ENCODE data around the gene KIAA1328. TPM values are rescaled to one million over a fixed set of nuclear protein-coding genes. Genes with fewer than 3 reads are reported as not detected.

Gene KIAA1328
- total RNA-seq, result 10 to 100 TPM; 19.6 to 21.1 TPM
- 1 to 10 TPM; 2.0 to 6.0 TPM for polyA plus RNA-seq
- long read RNA-seq, donor 1, full-length matches to known transcripts, result 6 of 42 reads
- long read RNA-seq, donor 1, partial matches to known transcripts, result 10 of 42 reads
- long read RNA-seq, donor 1, other reads (novel, unspliced or antisense), result 26 of 42 reads
- long read RNA-seq, donor 2, partial matches to known transcripts, result 1 of 11 reads
- long read RNA-seq, donor 2, other reads (novel, unspliced or antisense), result 10 of 11 reads

GRCh38 chr18:36828630-36829361 lies at the start of gene KIAA1328, which contains the start of gene TPGS2:
Gene KIAA1328 (plus strand): TSS chr18:36829127. CDS start chr18:36829139, 12 bp downstream.
Gene TPGS2 (minus strand): TSS chr18:36829002. CDS start chr18:36828767, 235 bp downstream.
- 0 to 1% methylated on average over 61 to 83 of the region's 83 CpGs for WGBS, 2 donors
- Histone ChIP-seq H3K27me3 (ENCODE audit: control insufficient read depth in 1 of 2, insufficient read depth in 2 of 2, low read length in 1 of 2) (no peaks in the 10 kb centered on the region), H3K36me3 (ENCODE audit: control insufficient read depth in 1 of 2, insufficient read depth in 2 of 2, low read length in 1 of 2) (no peaks in the 10 kb centered on the region), H3K27ac (ENCODE audit: low read depth in 1 of 2, low read length in 2 of 2) (peak within 1 kb of the TSS in 1 of 2 donors; percentile 53), H3K4me1 (ENCODE audit: control insufficient read depth in 1 of 2, insufficient read depth in 2 of 2, low read length in 2 of 2) (no peaks in the 10 kb centered on the region), H3K4me3 (ENCODE audit: low read length in 2 of 2) (peak within 1 kb of the TSS; percentile 56 to 68), H3K9me3 (ENCODE audit: control insufficient read depth, low read length) (no peaks in the 10 kb centered on the region)
- intact Hi-C loops (cut with DNase I), result no loop called here
- DNase-seq (peak; percentile 93 to 95), ATAC-seq (ENCODE audit: low FRiP score) (peak; percentile 97)

- intact Hi-C loops (cut with DNase I), result no loop called here
- no peak for DNase-seq
- H3K36me3 ChIP-seq (ENCODE audit: control insufficient read depth in 1 of 2, insufficient read depth in 2 of 2, low read length in 1 of 2), result peaks cover 0 to 6% of the 10 kb centered on the region in 2 donors
- no peak for ATAC-seq (ENCODE audit: low FRiP score)
- H3K9me3 ChIP-seq (ENCODE audit: control insufficient read depth, low read length), result no peaks in the 10 kb centered on the region
- H3K27ac ChIP-seq (ENCODE audit: low read depth in 1 of 2, low read length in 2 of 2), result no peak overlapping the region
- 81 to 87% methylated on average over 2 of the region's 2 CpGs for WGBS, 2 donors
- H3K27me3 ChIP-seq (ENCODE audit: control insufficient read depth in 1 of 2, insufficient read depth in 2 of 2, low read length in 1 of 2), result no peaks in the 10 kb centered on the region
- H3K4me3 ChIP-seq (ENCODE audit: low read length in 2 of 2), result no peak overlapping the region
- no peaks in the 10 kb centered on the region for H3K4me1 ChIP-seq (ENCODE audit: control insufficient read depth in 1 of 2, insufficient read depth in 2 of 2, low read length in 2 of 2)
These were observed 48.2 kb upstream of the KIAA1328 start for GRCh38 chr18:36780748-36781147.

GRCh38 chr18:36782710-36783109 lies 46.2 kb upstream of the KIAA1328 start:
- Histone ChIP-seq H3K9me3 (ENCODE audit: control insufficient read depth, low read length) (no peaks in the 10 kb centered on the region), H3K36me3 (ENCODE audit: control insufficient read depth in 1 of 2, insufficient read depth in 2 of 2, low read length in 1 of 2) (peaks cover 0 to 6% of the 10 kb centered on the region in 2 donors), H3K27me3 (ENCODE audit: control insufficient read depth in 1 of 2, insufficient read depth in 2 of 2, low read length in 1 of 2) (no peaks in the 10 kb centered on the region), H3K4me3 (ENCODE audit: low read length in 2 of 2) (no peak overlapping the region), H3K27ac (ENCODE audit: low read depth in 1 of 2, low read length in 2 of 2) (no peak overlapping the region), H3K4me1 (ENCODE audit: control insufficient read depth in 1 of 2, insufficient read depth in 2 of 2, low read length in 2 of 2) (peaks cover 0 to 3% of the 10 kb centered on the region in 2 donors)
- ATAC-seq (ENCODE audit: low FRiP score) (no peak), DNase-seq (no peak)
- 81 to 84% methylated on average over 9 of the region's 9 CpGs for WGBS, 2 donors
- intact Hi-C loops (cut with DNase I), result no loop called here

GRCh38 chr18:36783792-36784191 lies 45.1 kb upstream of the KIAA1328 start:
- ATAC-seq (ENCODE audit: low FRiP score), result no peak
- peaks cover 0 to 5% of the 10 kb centered on the region in 2 donors for H3K36me3 ChIP-seq (ENCODE audit: control insufficient read depth in 1 of 2, insufficient read depth in 2 of 2, low read length in 1 of 2)
- peak overlapping the region in 1 of 2 donors; percentile 64 for H3K27ac ChIP-seq (ENCODE audit: low read depth in 1 of 2, low read length in 2 of 2)
- no peak overlapping the region for H3K4me3 ChIP-seq (ENCODE audit: low read length in 2 of 2)
- DNase-seq, result no peak
- intact Hi-C loops (cut with DNase I), result no loop called here
- H3K27me3 ChIP-seq (ENCODE audit: control insufficient read depth in 1 of 2, insufficient read depth in 2 of 2, low read length in 1 of 2), result no peaks in the 10 kb centered on the region
- no peaks in the 10 kb centered on the region for H3K9me3 ChIP-seq (ENCODE audit: control insufficient read depth, low read length)
- H3K4me1 ChIP-seq (ENCODE audit: control insufficient read depth in 1 of 2, insufficient read depth in 2 of 2, low read length in 2 of 2), result peaks cover 0 to 3% of the 10 kb centered on the region in 2 donors
- WGBS, 2 donors, result 95 to 97% methylated on average over 5 of the region's 5 CpGs

GRCh38 chr18:36786686-36787085 lies 42.2 kb upstream of the KIAA1328 start:
- ATAC-seq (ENCODE audit: low FRiP score), result peak; percentile 92
- H3K4me1 ChIP-seq (ENCODE audit: control insufficient read depth in 1 of 2, insufficient read depth in 2 of 2, low read length in 2 of 2), result peaks cover 0 to 3% of the 10 kb centered on the region in 2 donors
- H3K36me3 ChIP-seq (ENCODE audit: control insufficient read depth in 1 of 2, insufficient read depth in 2 of 2, low read length in 1 of 2), result peaks cover 0 to 2% of the 10 kb centered on the region in 2 donors
- 1 to 9% methylated on average over 4 of the region's 4 CpGs for WGBS, 2 donors
- no peaks in the 10 kb centered on the region for H3K27me3 ChIP-seq (ENCODE audit: control insufficient read depth in 1 of 2, insufficient read depth in 2 of 2, low read length in 1 of 2)
- intact Hi-C loops (cut with DNase I), result no loop called here
- no peak overlapping the region for H3K4me3 ChIP-seq (ENCODE audit: low read length in 2 of 2)
- H3K9me3 ChIP-seq (ENCODE audit: control insufficient read depth, low read length), result no peaks in the 10 kb centered on the region
- peak overlapping the region; percentile 79 to 82 for H3K27ac ChIP-seq (ENCODE audit: low read depth in 1 of 2, low read length in 2 of 2)
- DNase-seq, result peak; percentile 77 to 89

GRCh38 chr18:36792634-36793283 lies 36.2 kb upstream of the KIAA1328 start:
- Histone ChIP-seq H3K27me3 (ENCODE audit: control insufficient read depth in 1 of 2, insufficient read depth in 2 of 2, low read length in 1 of 2) (no peaks in the 10 kb centered on the region), H3K4me3 (ENCODE audit: low read length in 2 of 2) (no peak overlapping the region), H3K9me3 (ENCODE audit: control insufficient read depth, low read length) (no peaks in the 10 kb centered on the region), H3K27ac (ENCODE audit: low read depth in 1 of 2, low read length in 2 of 2) (no peak overlapping the region), H3K4me1 (ENCODE audit: control insufficient read depth in 1 of 2, insufficient read depth in 2 of 2, low read length in 2 of 2) (no peaks in the 10 kb centered on the region), H3K36me3 (ENCODE audit: control insufficient read depth in 1 of 2, insufficient read depth in 2 of 2, low read length in 1 of 2) (peaks cover 7 to 8% of the 10 kb centered on the region in 2 donors)
- ATAC-seq (ENCODE audit: low FRiP score) (no peak), DNase-seq (no peak)
- WGBS, 2 donors, result 96 to 97% methylated on average over 4 of the region's 4 CpGs
- intact Hi-C loops (cut with DNase I), result no loop called here

- WGBS, 2 donors, result 25 to 37% methylated on average over 3 of the region's 3 CpGs
- Histone ChIP-seq H3K27me3 (ENCODE audit: control insufficient read depth in 1 of 2, insufficient read depth in 2 of 2, low read length in 1 of 2) (no peaks in the 10 kb centered on the region), H3K9me3 (ENCODE audit: control insufficient read depth, low read length) (no peaks in the 10 kb centered on the region), H3K4me3 (ENCODE audit: low read length in 2 of 2) (no peak overlapping the region), H3K4me1 (ENCODE audit: control insufficient read depth in 1 of 2, insufficient read depth in 2 of 2, low read length in 2 of 2) (no peaks in the 10 kb centered on the region), H3K27ac (ENCODE audit: low read depth in 1 of 2, low read length in 2 of 2) (no peak overlapping the region), H3K36me3 (ENCODE audit: control insufficient read depth in 1 of 2, insufficient read depth in 2 of 2, low read length in 1 of 2) (peaks cover 11% of the 10 kb centered on the region in 2 donors)
- intact Hi-C loops (cut with DNase I), result no loop called here
- ATAC-seq (ENCODE audit: low FRiP score) (no peak), DNase-seq (no peak)
These were observed 30.0 kb upstream of the KIAA1328 start for GRCh38 chr18:36798738-36799473.

GRCh38 chr18:36805105-36805504 lies 23.8 kb upstream of the KIAA1328 start:
- DNase-seq (no peak), ATAC-seq (ENCODE audit: low FRiP score) (no peak)
- no peak overlapping the region for H3K4me3 ChIP-seq (ENCODE audit: low read length in 2 of 2)
- 97 to 98% methylated on average over 2 of the region's 2 CpGs for WGBS, 2 donors
- H3K9me3 ChIP-seq (ENCODE audit: control insufficient read depth, low read length), result no peaks in the 10 kb centered on the region
- H3K27ac ChIP-seq (ENCODE audit: low read depth in 1 of 2, low read length in 2 of 2), result no peak overlapping the region
- no peaks in the 10 kb centered on the region for H3K4me1 ChIP-seq (ENCODE audit: control insufficient read depth in 1 of 2, insufficient read depth in 2 of 2, low read length in 2 of 2)
- no peaks in the 10 kb centered on the region for H3K27me3 ChIP-seq (ENCODE audit: control insufficient read depth in 1 of 2, insufficient read depth in 2 of 2, low read length in 1 of 2)
- peaks cover 3 to 10% of the 10 kb centered on the region in 2 donors for H3K36me3 ChIP-seq (ENCODE audit: control insufficient read depth in 1 of 2, insufficient read depth in 2 of 2, low read length in 1 of 2)
- intact Hi-C loops (cut with DNase I), result loop anchor here in 1 of 2 donors (5.0 kb wide), 2 partner anchors 33 to 118 kb away; no protein-coding TSS in a partner anchor
